NCI-H1092 treated with DMSO at 0.1 percent for 48 hours (cell line): Measurements from ENCODE around the gene ACOT13.
"Not testable (repeated sequence)": the region's sequence is repeated elsewhere in the genome, so short reads cannot be mapped to it uniquely, and the experiment has no call there.

Experiments
- DNase-seq: peaks from one replicate; lab custom pipeline; 2025; lab: John Stamatoyannopoulos, UW

Gene ACOT13

GRCh38 chr6:24662236-24662635 is 4.6 kb upstream of the ACOT13 start:
- DNase-seq: no peak

- no peak for DNase-seq
Observed at GRCh38 chr6:24663189-24663588, 3.7 kb upstream of the ACOT13 start.

- DNase-seq: no peak
Observed at GRCh38 chr6:24664046-24664987, 2.6 kb upstream of the ACOT13 start.

- peak; percentile 54 for DNase-seq
Observed at GRCh38 chr6:24666097-24666640, 708 bp upstream of the ACOT13 start.

- peak; percentile 40 for DNase-seq
Observed at GRCh38 chr6:24667378-24667803, 514 bp downstream of the ACOT13 start.

- not testable (repeated sequence) for DNase-seq
Observed at GRCh38 chr6:24668066-24668996, 1.5 kb downstream of the ACOT13 start.

- no peak for DNase-seq
Observed at GRCh38 chr6:24668997-24669361, 2.1 kb downstream of the ACOT13 start.

- not testable (repeated sequence) for DNase-seq
Observed at GRCh38 chr6:24670492-24670891, 3.6 kb downstream of the ACOT13 start.

GRCh38 chr6:24671077-24671476 is 4.2 kb downstream of the ACOT13 start:
- not testable (repeated sequence) for DNase-seq

GRCh38 chr6:24672620-24673182 is 5.8 kb downstream of the ACOT13 start:
- no peak for DNase-seq

GRCh38 chr6:24673625-24674024 is 6.7 kb downstream of the ACOT13 start:
- DNase-seq: no peak

- DNase-seq: not testable (repeated sequence)
Observed at GRCh38 chr6:24678792-24679352, 12.0 kb downstream of the ACOT13 start.

- DNase-seq: no peak
Observed at GRCh38 chr6:24680582-24680981, 13.7 kb downstream of the ACOT13 start.

- no peak for DNase-seq
Observed at GRCh38 chr6:24683297-24684296, 16.7 kb downstream of the ACOT13 start.

GRCh38 chr6:24686408-24686807 is 19.5 kb downstream of the ACOT13 start:
- no peak for DNase-seq

- DNase-seq: no peak
Observed at GRCh38 chr6:24686946-24687345, 20.1 kb downstream of the ACOT13 start.

- DNase-seq: no peak
Observed at GRCh38 chr6:24689964-24690363, 23.1 kb downstream of the ACOT13 start.

- DNase-seq: no peak
Observed at GRCh38 chr6:24690593-24690992, 23.7 kb downstream of the ACOT13 start.

GRCh38 chr6:24691550-24691949 is 24.7 kb downstream of the ACOT13 start:
- DNase-seq: no peak

GRCh38 chr6:24692003-24692402 is 25.1 kb downstream of the ACOT13 start:
- no peak for DNase-seq
